Breast epithelium (tissue), 4 donors: ENCODE data around the gene NOX5. TPM values are rescaled to one million over a fixed set of nuclear protein-coding genes. Genes with fewer than 3 reads are reported as not detected.

Source experiments
- DNase-seq, 2 donors: peaks; one replicate each; pipeline ENCODE4 v3.0.0-alpha.2; 2019; ENCODE audit warnings: low spot score in 2 of 2
- H3K27ac ChIP-seq, 2 donors: fragments of 200-600 bp; sonication (generic) in 1 of 2; one replicate each; pipeline ENCODE4 v1.5.1; 2016 to 2019; ENCODE audit warnings: mild to moderate bottlenecking in 1 of 2
- H3K27me3 ChIP-seq, 2 donors: fragments of 200-600 bp; sonication (generic) in 1 of 2; one replicate each; pipeline versions ENCODE4 v1.5.1 to v1.6.0; 2017 to 2019; ENCODE audit warnings: control low read depth in 1 of 2, mild to moderate bottlenecking in 1 of 2
- H3K36me3 ChIP-seq: fragments of 200-600 bp; one replicate; pipeline ENCODE4 v1.5.1; 2019
- H3K4me1 ChIP-seq, 2 donors: fragments of 200-600 bp; sonication (generic); one replicate each; pipeline ENCODE4 v1.5.1; 2016 to 2019; ENCODE audit warnings: control low read depth in 1 of 2
- H3K4me3 ChIP-seq, 3 donors: fragments of 200-600 bp; sonication (generic); 1 replicate in 2 of 3; 2 replicates in 1 of 3; pipeline ENCODE4 v1.5.1; 2016 to 2019; ENCODE audit warnings: mild to moderate bottlenecking in 3 of 3, moderate library complexity in 2 of 3
- H3K9me3 ChIP-seq, 2 donors: fragments of 200-600 bp; sonication (generic) in 1 of 2; one replicate each; pipeline ENCODE4 v1.5.1; 2016 to 2019; ENCODE audit warnings: control low read depth in 1 of 2
- CTCF ChIP-seq, 3 donors: fragments of 450-650 bp; IDR thresholded peaks; one replicate each; pipeline ENCODE4 v1.5.1; 2016 to 2017; ENCODE audit warnings: antibody characterized with exemption in 3 of 3, mild to moderate bottlenecking in 3 of 3, moderate library complexity in 3 of 3
- POLR2A ChIP-seq: fragments of 450-650 bp; IDR thresholded peaks from one replicate; pipeline ENCODE4 v1.6.1; 2016; ENCODE audit warnings: antibody characterized with exemption, mild to moderate bottlenecking, moderate library complexity
- POLR2AphosphoS5 ChIP-seq, 3 donors: sonication (generic); formaldehyde crosslinking; IDR thresholded peaks; one replicate each; pipeline ENCODE4 v1.6.1; 2017; ENCODE audit warnings: antibody characterized with exemption in 3 of 3
- intact Hi-C: fragments of 100-400 bp; cut with DNase I; formaldehyde crosslinking; loops from one replicate; pipeline ENCODE4 v1.15.1; 2023; ENCODE audit warnings: low total_unique reads
- total RNA-seq, 3 donors: library from RNA; depleted of rRNA; stranded (reverse); fragments of >200 nt; gene quantifications; one replicate each; pipeline ENCODE4 v1.1.0, GENCODE V29; 2016

NOX5 gene
- total RNA-seq, 3 donors from 2014 or later: 1.0 to 2.6 (median 1.9) TPM

GRCh38 chr15:68991723-68992122 is 22.8 kb upstream of the NOX5 start:
- TF ChIP-seq CTCF (IDR thresholded peaks at IDR 0.05): no peak
- TF ChIP-seq POLR2AphosphoS5 (IDR thresholded peaks at IDR 0.05): no peak
- TF ChIP-seq POLR2A: no peak
- H3K4me1 ChIP-seq: no peaks in the 10 kb centered on the region
- H3K36me3 ChIP-seq: no peaks in the 10 kb centered on the region
- no peak overlapping the region for H3K4me3 ChIP-seq
- no peak for DNase-seq
- intact Hi-C loops: no loop called here
- H3K27ac ChIP-seq: no peak overlapping the region
- no peaks in the 10 kb centered on the region for H3K9me3 ChIP-seq
- H3K27me3 ChIP-seq: no peaks in the 10 kb centered on the region

GRCh38 chr15:68992696-68993095 is 21.8 kb upstream of the NOX5 start:
- TF ChIP-seq CTCF (IDR thresholded peaks at IDR 0.05) (no peak), POLR2AphosphoS5 (IDR thresholded peaks at IDR 0.05) (no peak), POLR2A (no peak)
- Histone ChIP-seq H3K27me3 (no peaks in the 10 kb centered on the region), H3K36me3 (no peaks in the 10 kb centered on the region), H3K27ac (no peak overlapping the region), H3K4me3 (no peak overlapping the region), H3K9me3 (no peaks in the 10 kb centered on the region), H3K4me1 (no peaks in the 10 kb centered on the region)
- no peak for DNase-seq
- intact Hi-C loops: no loop called here

- Histone ChIP-seq H3K36me3 (no peaks in the 10 kb centered on the region), H3K4me1 (no peaks in the 10 kb centered on the region), H3K27me3 (no peaks in the 10 kb centered on the region), H3K27ac (no peak overlapping the region), H3K4me3 (no peak overlapping the region), H3K9me3 (no peaks in the 10 kb centered on the region)
- intact Hi-C loops: no loop called here
- TF ChIP-seq CTCF (IDR thresholded peaks at IDR 0.05) (no peak), POLR2AphosphoS5 (IDR thresholded peaks at IDR 0.05) (no peak), POLR2A (no peak)
- DNase-seq: no peak
Observed at GRCh38 chr15:68993276-68993675, 21.2 kb upstream of the NOX5 start.

DNA sequence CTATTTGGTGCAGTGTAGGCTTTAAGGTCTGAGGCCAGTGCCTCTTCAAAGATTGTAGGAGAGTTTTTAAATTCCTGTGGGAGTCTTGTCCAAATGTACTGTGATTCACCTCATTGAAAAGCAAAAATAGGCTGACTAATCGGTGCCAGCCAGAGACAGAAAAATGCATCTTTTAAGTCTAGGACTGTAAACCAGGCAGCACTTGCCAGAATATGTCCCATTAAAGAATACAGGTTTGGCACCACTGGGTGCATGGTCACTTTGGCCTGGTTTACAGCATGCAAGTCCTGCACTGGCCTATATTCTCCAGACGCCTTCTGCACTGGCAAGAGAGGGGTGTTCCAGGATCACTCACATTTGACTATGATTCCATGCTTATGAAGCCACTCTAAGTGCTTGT is 20.3 kb upstream of the NOX5 start:
- TF ChIP-seq POLR2AphosphoS5 (IDR thresholded peaks at IDR 0.05): no peak
- TF ChIP-seq CTCF (IDR thresholded peaks at IDR 0.05): no peak
- no peak for TF ChIP-seq POLR2A
- no peak for DNase-seq
- Histone ChIP-seq H3K4me3 (no peak overlapping the region), H3K27ac (no peak overlapping the region), H3K27me3 (no peaks in the 10 kb centered on the region), H3K9me3 (no peaks in the 10 kb centered on the region), H3K36me3 (no peaks in the 10 kb centered on the region), H3K4me1 (no peaks in the 10 kb centered on the region)
- intact Hi-C loops: no loop called here

- no peaks in the 10 kb centered on the region for H3K36me3 ChIP-seq
- intact Hi-C loops: no loop called here
- H3K27ac ChIP-seq: no peak overlapping the region
- H3K4me1 ChIP-seq: no peaks in the 10 kb centered on the region
- DNase-seq: no peak
- H3K27me3 ChIP-seq: no peaks in the 10 kb centered on the region
- no peak overlapping the region for H3K4me3 ChIP-seq
- TF ChIP-seq POLR2A (no peak), POLR2AphosphoS5 (IDR thresholded peaks at IDR 0.05) (no peak), CTCF (IDR thresholded peaks at IDR 0.05) (no peak)
- no peaks in the 10 kb centered on the region for H3K9me3 ChIP-seq
Observed at GRCh38 chr15:68994981-68995761, 19.3 kb upstream of the NOX5 start.
